Measurements from ENCODE around the gene TMEM259. TPM values are rescaled to one million over a fixed set of nuclear protein-coding genes. Genes with fewer than 3 reads are reported as not detected.

TMEM259 gene
- total and polyA plus RNA-seq, 2 experiments from 2014 or later, result 82.8 to 196 TPM

- no peaks in the 10 kb centered on the region for H3K79me2 ChIP-seq (replicated peaks; ENCODE audit: insufficient read depth)
- no peak overlapping the region; the same call in 2 of the 3 replicates for H3K4me3 Mint-ChIP-seq
- peaks cover 20% of the 10 kb centered on the region for H3K9me3 Mint-ChIP-seq
- ATAC-seq (no peak), DNase-seq (ENCODE audit: low spot score) (no peak)
- TF ChIP-seq ZNF114 (CRISPR knock-in tag; IDR thresholded peaks at IDR 0.05), result no peak
- TF ChIP-seq CREB1 (CRISPR knock-in tag; IDR thresholded peaks at IDR 0.05; ENCODE audit: low read depth), result no peak
- no peak for TF ChIP-seq ETS1 (IDR thresholded peaks at IDR 0.05)
- TF ChIP-seq POLR2AphosphoS5 (IDR thresholded peaks at IDR 0.05; ENCODE audit: low read depth), result no peak
- no peak for TF ChIP-seq STAT1 (IDR thresholded peaks at IDR 0.05; ENCODE audit: unreplicated experiment)
- TF ChIP-seq CTCF (conservative IDR thresholded peaks at IDR 0.05; ENCODE audit: low read depth in 2 of 2), result no peak
- no peak for TF ChIP-seq NANOG (IDR thresholded peaks at IDR 0.05; ENCODE audit: borderline replicate concordance)
- TF ChIP-seq ZNF331 (CRISPR knock-in tag; IDR thresholded peaks at IDR 0.05; ENCODE audit: low read depth), result no peak
- no peak for TF ChIP-seq EZH2phosphoT487 (IDR thresholded peaks at IDR 0.05; ENCODE audit: unreplicated experiment)
- no peak for TF ChIP-seq EZH2 (IDR thresholded peaks at IDR 0.05; ENCODE audit: low read depth, unreplicated experiment)
- TF ChIP-seq ZNF462 (CRISPR knock-in tag; IDR thresholded peaks at IDR 0.05), result no peak
- TF ChIP-seq JUNB (IDR thresholded peaks at IDR 0.05; ENCODE audit: unreplicated experiment), result no peak
- no peak for TF ChIP-seq REST (IDR thresholded peaks at IDR 0.05; ENCODE audit: unreplicated experiment)
- no peak overlapping the region for H3K4me3 ChIP-seq
- no peaks in the 10 kb centered on the region; the same call in 1 of the 2 replicates for H3F3A ChIP-seq (replicated peaks; ENCODE audit: low read depth)
- H3K4me2 ChIP-seq, result no peak overlapping the region
- no peaks in the 10 kb centered on the region for H4K20me1 ChIP-seq (replicated peaks; ENCODE audit: insufficient read depth)
- no peaks in the 10 kb centered on the region for H3K9me2 ChIP-seq (ENCODE audit: insufficient read depth)
- H3K36me3 Mint-ChIP-seq (ENCODE audit: low read depth), result peaks cover 31% of the 10 kb centered on the region
- peaks cover 21% of the 10 kb centered on the region for H3K27me3 Mint-ChIP-seq (ENCODE audit: insufficient read depth, low read depth, poor library complexity)
- H3K27ac Mint-ChIP-seq, result no peak overlapping the region
- no peaks in the 10 kb centered on the region for H3K4me1 ChIP-seq (ENCODE audit: insufficient read depth)
- H3K36me3 ChIP-seq (ENCODE audit: insufficient read depth), result peaks cover 8% of the 10 kb centered on the region; the same call in 1 of the 2 replicates
- no peak overlapping the region for H2AFZ ChIP-seq
- H3K27ac ChIP-seq (ENCODE audit: low read depth), result no peak overlapping the region
- H3K4me1 Mint-ChIP-seq, result no peaks in the 10 kb centered on the region
- H3K27me3 ChIP-seq (ENCODE audit: insufficient read depth), result no peaks in the 10 kb centered on the region
Measured at GRCh38 chr19:1052349-1052975, 31.5 kb upstream of the TMEM259 start.

Data from GM23338 (cell line).